Activated CD8-positive, alpha-beta memory T cell treated with anti-CD3 and anti-CD28 coated beads for 24 hours (primary cell): ENCODE results near the gene F8.
"Not testable (repeated sequence)": the region's sequence is repeated elsewhere in the genome, so short reads cannot be mapped to it uniquely, and the experiment has no call there.

Experiments
- DNase-seq: peaks from one replicate; pipeline ENCODE4 v3.0.0-alpha.2; 2020

The F8 gene

GRCh38 chrX:154980330-154981115, 42.0 kb downstream of the F8 start:
- DNase-seq = peak; percentile 89

GRCh38 chrX:154979629-154980028, 42.9 kb downstream of the F8 start:
- DNase-seq = no peak

GRCh38 chrX:154968353-154968752, 54.2 kb downstream of the F8 start:
- no peak for DNase-seq

GRCh38 chrX:154967603-154968002, 54.9 kb downstream of the F8 start:
- no peak for DNase-seq

GRCh38 chrX:154961947-154962346, 60.6 kb downstream of the F8 start:
- no peak for DNase-seq

- not testable (repeated sequence) for DNase-seq
These were observed 66.7 kb downstream of the F8 start for GRCh38 chrX:154955799-154956198.

- DNase-seq = not testable (repeated sequence)
These were observed 83.3 kb downstream of the F8 start for GRCh38 chrX:154939265-154939664.

GRCh38 chrX:154924771-154925170, 97.8 kb downstream of the F8 start:
- not testable (repeated sequence) for DNase-seq

- DNase-seq = peak; percentile 70
These were observed 104.5 kb downstream of the F8 start for GRCh38 chrX:154918060-154918483.

- no peak for DNase-seq
These were observed 108.5 kb downstream of the F8 start for GRCh38 chrX:154914052-154914451.

GRCh38 chrX:154910528-154910927, 112.0 kb downstream of the F8 start:
- DNase-seq = not testable (repeated sequence)

GRCh38 chrX:154910048-154910447, 112.5 kb downstream of the F8 start:
- not testable (repeated sequence) for DNase-seq

GRCh38 chrX:154908821-154909220, 113.7 kb downstream of the F8 start:
- no peak for DNase-seq

GRCh38 chrX:154902408-154902807, 120.1 kb downstream of the F8 start:
- no peak for DNase-seq

- no peak for DNase-seq
These were observed 122.2 kb downstream of the F8 start for GRCh38 chrX:154900323-154900722.

- no peak for DNase-seq
These were observed 130.2 kb downstream of the F8 start for GRCh38 chrX:154892296-154892695.

GRCh38 chrX:154890990-154891639, 131.4 kb downstream of the F8 start:
- no peak for DNase-seq

- DNase-seq = not testable (repeated sequence)
These were observed 135.7 kb downstream of the F8 start for GRCh38 chrX:154886789-154887221.

- DNase-seq = peak; percentile 61
These were observed 136.3 kb downstream of the F8 start, which contains the start of gene F8A1 for GRCh38 chrX:154886069-154886788. Gene F8A1, plus strand, starts transcription at chrX:154886355. Its CDS starts 20 bp downstream, at chrX:154886375.

- DNase-seq = not testable (repeated sequence)
These were observed 137.0 kb downstream of the F8 start for GRCh38 chrX:154885549-154885948.

- not testable (repeated sequence) for DNase-seq
These were observed 137.5 kb downstream of the F8 start for GRCh38 chrX:154885057-154885456.

GRCh38 chrX:154884069-154884468, 138.5 kb downstream of the F8 start:
- not testable (repeated sequence) for DNase-seq

- no peak for DNase-seq
These were observed 149.2 kb downstream of the F8 start for GRCh38 chrX:154873329-154873728.
